ENCODE results near the gene ZNF593. TPM values are rescaled to one million over a fixed set of nuclear protein-coding genes. Genes with fewer than 3 reads are reported as not detected.

ZNF593 gene
- total RNA-seq, 4 donors from 2014 or later = 10.4 to 41.6 (median 22.5) TPM

DNA sequence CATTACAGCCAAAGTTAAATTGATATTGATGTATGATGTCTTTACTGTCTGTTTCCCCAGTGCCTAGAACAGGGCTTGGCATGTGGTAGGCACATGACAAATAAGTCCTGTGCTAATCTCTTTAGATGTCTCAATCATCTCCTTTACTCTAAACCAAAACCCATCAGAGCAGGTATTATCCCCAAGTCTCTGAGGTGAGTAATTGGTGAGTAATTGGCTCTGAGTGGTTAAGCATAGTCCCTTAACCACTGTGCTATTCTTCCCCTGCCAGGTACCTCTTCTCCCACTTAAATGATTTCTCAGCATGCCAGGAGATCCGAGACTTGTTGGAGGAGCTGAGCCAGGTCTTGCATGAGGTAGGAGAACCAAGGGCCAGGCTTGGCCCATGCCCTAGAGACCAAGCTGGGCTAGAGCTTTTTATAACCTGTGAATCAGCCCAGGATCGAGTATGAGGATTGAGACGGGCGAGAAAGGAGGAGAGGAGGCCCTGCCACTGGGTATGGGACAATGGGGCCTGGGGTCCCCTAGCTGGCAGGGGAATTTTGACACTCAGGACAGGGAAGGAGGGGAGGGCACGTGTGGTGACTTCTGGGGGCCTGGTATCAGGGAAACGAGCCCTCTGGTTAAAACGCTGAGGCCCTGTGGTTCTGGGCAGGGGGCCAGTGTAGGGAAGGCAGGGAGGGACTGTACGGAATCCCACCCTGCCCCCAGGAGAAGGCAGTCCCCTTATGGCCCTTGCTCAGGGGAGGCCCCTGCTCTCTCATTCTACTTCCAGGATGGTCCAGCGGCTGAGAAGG is 12.1 kb downstream of the ZNF593 start:
- TF ChIP-seq EP300 (IDR thresholded peaks at IDR 0.05) = no peak
- no peak for TF ChIP-seq POLR2A (IDR thresholded peaks at IDR 0.05; ENCODE audit: low read depth)
- TF ChIP-seq POLR2AphosphoS5 (IDR thresholded peaks at IDR 0.05) = no peak
- TF ChIP-seq, protein P1, sequence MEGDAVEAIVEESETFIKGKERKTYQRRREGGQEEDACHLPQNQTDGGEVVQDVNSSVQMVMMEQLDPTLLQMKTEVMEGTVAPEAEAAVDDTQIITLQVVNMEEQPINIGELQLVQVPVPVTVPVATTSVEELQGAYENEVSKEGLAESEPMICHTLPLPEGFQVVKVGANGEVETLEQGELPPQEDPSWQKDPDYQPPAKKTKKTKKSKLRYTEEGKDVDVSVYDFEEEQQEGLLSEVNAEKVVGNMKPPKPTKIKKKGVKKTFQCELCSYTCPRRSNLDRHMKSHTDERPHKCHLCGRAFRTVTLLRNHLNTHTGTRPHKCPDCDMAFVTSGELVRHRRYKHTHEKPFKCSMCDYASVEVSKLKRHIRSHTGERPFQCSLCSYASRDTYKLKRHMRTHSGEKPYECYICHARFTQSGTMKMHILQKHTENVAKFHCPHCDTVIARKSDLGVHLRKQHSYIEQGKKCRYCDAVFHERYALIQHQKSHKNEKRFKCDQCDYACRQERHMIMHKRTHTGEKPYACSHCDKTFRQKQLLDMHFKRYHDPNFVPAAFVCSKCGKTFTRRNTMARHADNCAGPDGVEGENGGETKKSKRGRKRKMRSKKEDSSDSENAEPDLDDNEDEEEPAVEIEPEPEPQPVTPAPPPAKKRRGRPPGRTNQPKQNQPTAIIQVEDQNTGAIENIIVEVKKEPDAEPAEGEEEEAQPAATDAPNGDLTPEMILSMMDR (IDR thresholded peaks at IDR 0.05) = no peak
- no peak overlapping the region for H3K27ac ChIP-seq (replicated peaks in 1 of 4)
- H3K27me3 ChIP-seq = no peaks in the 10 kb centered on the region
- no peak overlapping the region for H3K4me3 ChIP-seq
- H3K9me3 ChIP-seq = no peaks in the 10 kb centered on the region
- DNase-seq (ENCODE audit: extremely low spot score) = no peak
- peaks cover 0 to 3% (median 0%) of the 10 kb centered on the region in 4 donors for H3K36me3 ChIP-seq
- 68% methylated on average over 9 of the region's 9 CpGs for WGBS
- intact Hi-C loops (cut with DNase I) = no loop called here
- no peaks in the 10 kb centered on the region for H3K4me1 ChIP-seq

DNA sequence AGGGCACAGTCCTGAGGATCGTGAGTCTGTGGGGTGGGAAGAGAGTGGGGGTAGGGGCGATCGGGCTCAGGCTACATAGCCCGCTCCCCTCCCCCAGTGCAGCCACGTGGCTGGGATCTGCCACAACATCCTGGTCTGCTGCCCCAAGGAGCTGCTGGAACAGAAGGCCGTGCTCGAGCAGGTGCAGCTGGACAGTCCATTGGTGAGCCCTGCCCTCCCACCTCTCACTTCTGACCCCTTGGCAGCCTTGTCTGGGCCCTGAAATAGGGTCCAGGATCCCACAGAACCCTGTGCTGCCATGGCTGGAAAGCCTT is 12.6 kb downstream of the ZNF593 start:
- H3K27ac ChIP-seq (replicated peaks in 1 of 4) = no peak overlapping the region
- no peaks in the 10 kb centered on the region for H3K4me1 ChIP-seq
- peaks cover 0 to 3% (median 0%) of the 10 kb centered on the region in 4 donors for H3K36me3 ChIP-seq
- no peak overlapping the region for H3K4me3 ChIP-seq
- intact Hi-C loops (cut with DNase I) = no loop called here
- no peak for DNase-seq (ENCODE audit: extremely low spot score)
- WGBS = 79% methylated on average over 3 of the region's 7 CpGs
- no peaks in the 10 kb centered on the region for H3K9me3 ChIP-seq
- no peaks in the 10 kb centered on the region for H3K27me3 ChIP-seq
- no peak for TF ChIP-seq POLR2A (IDR thresholded peaks at IDR 0.05; ENCODE audit: low read depth)
- TF ChIP-seq EP300 (IDR thresholded peaks at IDR 0.05) = no peak
- TF ChIP-seq, protein P1 (IDR thresholded peaks at IDR 0.05) = no peak
- TF ChIP-seq POLR2AphosphoS5 (IDR thresholded peaks at IDR 0.05) = no peak

DNA sequence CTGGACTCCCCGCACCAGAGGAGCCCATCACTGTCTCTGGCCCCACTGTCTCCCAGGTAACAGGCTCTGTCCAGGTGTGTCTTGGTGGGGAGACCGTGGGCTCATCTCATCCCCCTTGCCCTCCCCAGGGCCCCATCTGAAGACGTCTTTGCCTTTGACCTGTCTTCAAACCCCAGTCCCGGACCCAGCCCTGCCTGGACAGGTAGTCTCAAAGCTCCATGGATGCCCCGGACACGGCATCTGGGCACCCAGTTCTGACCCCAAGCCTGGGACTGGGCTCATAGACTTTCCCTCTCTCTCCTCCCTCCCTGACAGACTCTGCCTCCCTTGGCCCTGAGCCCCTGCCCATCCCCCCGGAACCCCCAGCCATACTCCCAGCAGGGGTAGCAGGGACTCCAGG is 14.4 kb downstream of the ZNF593 start:
- DNase-seq (ENCODE audit: extremely low spot score) = no peak
- no peaks in the 10 kb centered on the region for H3K9me3 ChIP-seq
- H3K4me1 ChIP-seq = no peaks in the 10 kb centered on the region
- H3K4me3 ChIP-seq = no peak overlapping the region
- intact Hi-C loops (cut with DNase I) = no loop called here
- H3K27ac ChIP-seq (replicated peaks in 1 of 4) = no peak overlapping the region
- WGBS = 89% methylated on average over 7 of the region's 7 CpGs
- TF ChIP-seq POLR2AphosphoS5 (IDR thresholded peaks at IDR 0.05) (no peak), POLR2A (IDR thresholded peaks at IDR 0.05; ENCODE audit: low read depth) (no peak), EP300 (IDR thresholded peaks at IDR 0.05) (no peak)
- TF ChIP-seq, protein P1 (IDR thresholded peaks at IDR 0.05) = no peak
- H3K27me3 ChIP-seq = no peaks in the 10 kb centered on the region
- peaks cover 0 to 3% (median 0%) of the 10 kb centered on the region in 4 donors for H3K36me3 ChIP-seq

DNA sequence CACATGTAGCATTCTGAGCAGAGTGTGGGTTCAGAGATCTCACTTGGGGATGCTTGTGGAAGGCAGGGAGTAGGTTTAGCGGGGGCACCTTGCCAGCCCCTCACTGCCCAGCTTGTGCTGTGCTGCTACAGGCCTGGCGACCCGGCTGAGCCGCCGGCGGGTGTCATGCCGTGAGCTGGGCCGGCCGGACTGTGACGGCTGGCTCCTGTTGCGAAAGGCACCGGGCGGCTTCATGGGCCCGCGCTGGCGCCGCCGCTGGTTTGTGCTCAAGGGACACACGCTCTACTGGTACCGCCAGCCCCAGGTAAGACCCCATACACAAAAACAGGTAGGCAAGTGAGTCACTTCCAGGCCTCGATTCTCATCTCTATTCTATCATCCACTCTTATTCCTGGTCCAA is 15.2 kb downstream of the ZNF593 start:
- intact Hi-C loops (cut with DNase I) = no loop called here
- H3K27me3 ChIP-seq = no peaks in the 10 kb centered on the region
- 92% methylated on average over 19 of the region's 21 CpGs for WGBS
- no peaks in the 10 kb centered on the region for H3K9me3 ChIP-seq
- TF ChIP-seq EP300 (IDR thresholded peaks at IDR 0.05) = no peak
- TF ChIP-seq POLR2A (IDR thresholded peaks at IDR 0.05; ENCODE audit: low read depth) = no peak
- TF ChIP-seq, protein P1 (IDR thresholded peaks at IDR 0.05) = no peak
- no peak for TF ChIP-seq POLR2AphosphoS5 (IDR thresholded peaks at IDR 0.05)
- no peaks in the 10 kb centered on the region for H3K4me1 ChIP-seq
- peaks cover 0 to 3% (median 0%) of the 10 kb centered on the region in 4 donors for H3K36me3 ChIP-seq
- H3K27ac ChIP-seq (replicated peaks in 1 of 4) = no peak overlapping the region
- H3K4me3 ChIP-seq = no peak overlapping the region
- no peak for DNase-seq (ENCODE audit: extremely low spot score)

DNA sequence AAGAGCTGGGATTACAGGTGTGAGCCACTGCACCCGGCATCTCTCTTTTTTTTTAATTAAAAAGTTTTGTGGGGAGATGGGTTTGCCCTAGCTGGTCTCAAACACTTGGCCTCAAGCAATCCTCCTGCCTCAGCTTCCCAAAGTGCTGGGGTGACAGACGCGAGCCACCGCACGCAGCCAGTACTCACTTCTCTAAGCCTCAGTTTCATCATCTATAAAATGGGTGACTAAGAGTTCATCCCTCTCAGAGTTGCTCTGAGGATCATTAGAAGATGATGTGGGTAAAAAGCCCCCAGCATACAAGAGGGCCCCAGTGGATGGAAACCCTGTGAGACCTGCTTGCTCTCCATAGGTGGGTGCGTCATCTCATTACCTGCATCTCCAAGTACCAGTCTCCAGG is 18.2 kb downstream of the ZNF593 start:
- Histone ChIP-seq H3K27ac (replicated peaks in 1 of 4) (no peak overlapping the region), H3K4me1 (no peaks in the 10 kb centered on the region), H3K27me3 (no peaks in the 10 kb centered on the region), H3K36me3 (no peaks in the 10 kb centered on the region), H3K9me3 (no peaks in the 10 kb centered on the region), H3K4me3 (no peak overlapping the region)
- no peak for DNase-seq (ENCODE audit: extremely low spot score)
- intact Hi-C loops (cut with DNase I) = no loop called here
- WGBS = 92% methylated on average over 6 of the region's 6 CpGs
- TF ChIP-seq POLR2A (IDR thresholded peaks at IDR 0.05; ENCODE audit: low read depth) (no peak), POLR2AphosphoS5 (IDR thresholded peaks at IDR 0.05) (no peak)
- TF ChIP-seq, protein P1 (IDR thresholded peaks at IDR 0.05) = no peak
